HG02973 (cell line): ENCODE measurements around the gene ZFAND3.
"Not testable (repeated sequence)": the region's sequence is repeated elsewhere in the genome, so short reads cannot be mapped to it uniquely, and the experiment has no call there.

Experiments used
- ATAC-seq: cut with Tn5 transposase; IDR thresholded peaks from one replicate; pipeline ENCODE4 v1.9.1; 2021; ENCODE audit warnings: moderate library complexity; ENCODE audit not compliant: unreplicated experiment

Gene ZFAND3

DNA sequence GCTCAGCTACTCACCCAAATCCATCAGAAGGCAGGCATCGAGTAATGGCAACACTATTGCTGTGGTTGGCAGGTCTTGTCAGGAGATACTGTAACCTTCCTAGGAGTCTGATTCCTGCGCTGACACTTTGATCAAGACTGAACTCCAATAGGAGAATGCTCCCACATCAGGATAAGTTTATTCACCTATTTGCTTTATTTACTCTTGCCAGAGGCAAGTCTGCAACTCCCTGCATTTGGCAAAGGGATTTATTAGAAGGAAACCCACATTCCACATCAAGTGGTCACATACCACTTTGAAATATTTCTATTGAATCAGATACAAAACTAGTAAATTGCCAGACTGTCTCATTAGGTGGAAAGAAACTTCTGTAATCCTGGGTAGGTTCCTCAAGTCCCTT lies 43.5 kb downstream of the ZFAND3 start:
- no peak for ATAC-seq

GRCh38 chr6:37864250-37864649 lies 44.7 kb downstream of the ZFAND3 start:
- no peak for ATAC-seq

DNA sequence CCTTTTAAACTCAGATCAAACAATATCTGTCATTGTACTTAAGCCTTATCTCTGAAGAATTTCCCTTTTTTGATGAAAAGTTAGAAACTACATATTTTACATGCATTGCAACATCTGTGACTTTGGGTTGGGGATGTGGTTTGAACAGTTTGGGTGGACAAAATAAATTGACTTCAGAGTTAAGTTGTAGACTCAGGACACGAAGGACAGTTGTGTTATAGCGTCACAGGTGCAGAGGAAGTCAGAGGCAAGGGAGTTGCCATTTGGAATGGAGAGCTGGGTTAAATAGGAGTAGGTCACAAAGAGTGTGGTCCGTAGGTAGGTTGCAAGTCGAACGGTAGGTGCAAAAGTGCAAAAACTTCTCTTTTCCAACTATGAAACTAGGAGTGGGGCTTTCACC lies 46.0 kb downstream of the ZFAND3 start:
- ATAC-seq: no peak

DNA sequence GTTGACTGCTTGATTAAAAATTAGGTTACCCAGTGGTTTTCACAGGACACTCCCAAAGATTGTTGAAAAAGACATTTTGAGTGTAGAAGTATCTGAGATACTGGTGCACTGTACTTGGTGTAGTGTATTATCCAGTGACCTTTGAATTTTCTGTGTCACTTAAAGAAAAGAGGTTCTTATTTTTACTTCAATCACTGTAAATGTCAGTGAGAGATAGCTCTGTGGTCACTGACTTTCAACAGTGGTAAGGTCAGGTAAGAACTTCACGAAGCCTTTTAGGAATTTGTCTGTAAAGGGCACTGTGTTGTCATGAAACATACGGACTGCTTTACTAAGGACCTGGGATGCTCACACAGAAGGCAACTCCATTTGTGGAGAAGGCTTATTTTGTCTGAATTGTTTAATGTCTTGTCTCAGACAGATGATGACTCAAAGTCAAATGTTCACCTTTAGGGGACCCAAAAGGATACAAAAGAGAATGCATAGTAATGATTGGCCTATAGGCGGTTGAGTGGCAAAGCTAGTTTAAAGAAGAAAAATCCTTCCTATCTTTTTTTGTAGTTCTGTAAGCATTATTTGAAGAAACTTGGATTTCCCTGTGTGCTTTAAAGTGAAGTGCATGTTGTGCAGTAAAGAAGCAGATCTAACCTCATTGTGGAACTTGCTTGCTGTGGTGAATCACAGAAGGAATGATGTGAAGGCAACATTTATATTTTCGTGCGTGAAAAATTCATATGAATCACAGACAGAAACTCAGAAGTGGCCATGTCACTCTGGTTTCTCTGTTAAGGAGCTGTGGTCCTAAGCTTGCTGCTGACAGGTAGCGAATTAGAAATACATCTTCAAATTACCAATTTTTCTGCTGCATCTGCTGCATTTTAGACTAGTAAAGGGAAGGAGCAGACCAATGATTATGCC lies 47.3 kb downstream of the ZFAND3 start:
- ATAC-seq: no peak

- ATAC-seq: no peak
Observed at GRCh38 chr6:37867756-37868446, 48.4 kb downstream of the ZFAND3 start.

DNA sequence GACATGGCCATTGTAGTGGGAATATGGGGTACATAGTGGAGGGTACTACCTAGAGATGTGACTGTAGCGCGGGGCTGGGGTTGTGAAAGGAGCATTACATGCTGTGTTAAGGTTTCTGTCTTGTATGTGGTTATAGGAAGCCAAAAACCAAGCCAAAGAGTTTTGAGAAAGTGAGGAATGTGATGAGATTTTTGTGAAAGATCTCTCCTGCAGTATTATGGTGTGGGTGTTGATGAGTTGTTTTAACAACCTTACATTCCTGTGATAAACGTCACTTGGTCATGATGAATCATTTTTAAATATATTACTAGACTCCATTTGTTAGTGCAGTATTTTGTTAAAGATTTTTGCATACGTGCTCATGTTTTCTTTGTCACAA lies 48.9 kb downstream of the ZFAND3 start:
- ATAC-seq: no peak

DNA sequence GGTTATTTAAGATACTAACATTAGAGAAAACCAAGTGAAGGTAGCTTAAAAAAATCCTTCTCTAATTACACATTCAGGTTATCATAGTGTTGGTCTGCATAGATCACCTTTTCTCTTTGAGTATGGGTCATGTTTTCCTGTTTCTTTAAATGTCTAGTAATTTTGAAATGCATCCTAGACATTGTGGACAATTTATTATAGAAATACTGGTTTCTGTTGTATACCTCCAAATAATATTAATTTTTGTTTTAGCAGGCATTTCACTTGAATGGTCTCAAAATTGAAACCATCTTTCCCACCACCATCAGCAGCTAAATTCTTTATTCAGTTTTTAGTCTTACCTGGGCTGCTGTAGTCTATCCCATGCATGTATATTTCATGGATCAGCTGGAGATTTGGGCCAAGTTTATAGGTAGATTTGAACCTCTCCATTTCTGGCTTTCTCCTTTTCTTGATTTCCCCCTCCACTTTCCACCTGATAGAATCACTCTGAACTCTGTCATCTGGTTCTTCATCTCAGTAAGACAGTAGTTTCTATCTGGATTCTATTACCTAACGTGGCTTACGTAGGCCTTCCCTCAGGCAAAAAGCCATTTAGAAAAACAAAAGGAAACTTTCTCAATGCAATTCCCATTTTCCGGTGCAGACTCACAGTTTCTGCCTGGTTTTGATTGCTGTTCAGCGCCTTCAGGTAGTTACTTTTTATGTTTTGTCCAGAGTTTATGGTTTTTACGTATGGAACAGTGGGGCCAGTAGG lies 52.3 kb downstream of the ZFAND3 start:
- no peak for ATAC-seq

DNA sequence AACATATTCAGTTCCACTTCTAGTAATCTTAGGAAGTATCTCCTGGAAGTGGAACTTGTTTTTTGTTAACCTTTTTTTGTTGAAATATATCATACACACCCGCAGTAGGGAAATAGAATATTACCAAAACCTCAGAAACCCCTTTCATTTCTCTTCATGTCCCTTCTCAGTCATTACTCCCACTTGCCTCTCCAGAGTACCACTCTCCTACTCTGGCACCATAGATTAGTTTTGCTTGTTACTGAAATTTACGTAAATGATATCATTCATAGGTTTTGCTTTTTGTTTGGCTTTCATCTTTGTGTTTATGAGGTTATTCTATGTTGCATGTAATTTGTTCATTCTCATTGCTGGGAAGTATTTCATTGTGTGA lies 52.8 kb downstream of the ZFAND3 start:
- ATAC-seq: no peak

DNA sequence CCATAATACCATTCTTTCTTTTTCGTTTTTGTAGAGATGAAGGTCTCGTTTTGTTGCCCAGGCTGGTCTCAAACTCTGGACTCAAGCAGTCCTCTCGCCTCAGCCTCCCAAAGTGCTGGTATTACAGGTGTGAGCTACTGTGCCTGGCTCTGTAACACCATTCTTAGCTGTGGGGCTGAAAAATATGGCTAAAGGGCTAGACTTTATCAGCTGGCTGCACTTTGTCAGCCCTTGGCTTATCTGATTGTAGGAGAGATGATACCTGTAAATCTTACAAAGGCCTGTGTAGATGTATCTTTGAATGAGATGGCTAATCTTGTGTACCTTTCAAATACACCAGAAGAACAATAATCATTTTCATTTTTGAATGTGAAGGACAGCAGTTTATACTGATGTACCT lies 55.2 kb downstream of the ZFAND3 start:
- no peak for ATAC-seq

- no peak for ATAC-seq
Observed at GRCh38 chr6:37875561-37876309, 56.2 kb downstream of the ZFAND3 start.

- no peak for ATAC-seq
Observed at GRCh38 chr6:37876843-37877242, 57.3 kb downstream of the ZFAND3 start.

- no peak for ATAC-seq
Observed at GRCh38 chr6:37877373-37878149, 58.0 kb downstream of the ZFAND3 start.

GRCh38 chr6:37878150-37878710 lies 58.7 kb downstream of the ZFAND3 start:
- no peak for ATAC-seq

GRCh38 chr6:37880602-37881001 lies 61.1 kb downstream of the ZFAND3 start:
- ATAC-seq: not testable (repeated sequence)

DNA sequence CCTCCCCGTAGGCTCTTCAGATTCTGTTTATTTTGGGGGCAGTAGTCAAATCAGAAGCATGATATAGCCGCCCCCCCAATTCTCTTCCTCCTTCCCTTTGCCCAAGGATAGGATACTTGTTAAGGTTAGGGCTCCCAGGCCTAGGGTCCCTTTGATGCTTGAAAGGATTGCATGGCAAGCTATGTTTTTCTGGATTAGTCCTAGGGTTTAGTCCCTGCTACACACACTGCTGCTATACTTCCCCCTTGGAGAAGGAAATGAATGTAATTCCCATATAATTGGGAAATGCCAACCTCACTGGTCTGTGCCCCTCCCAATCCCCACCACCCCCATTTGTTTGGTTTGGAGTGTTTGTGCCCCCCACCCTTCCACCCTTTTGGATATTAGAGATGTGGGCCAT lies 62.8 kb downstream of the ZFAND3 start:
- no peak for ATAC-seq

DNA sequence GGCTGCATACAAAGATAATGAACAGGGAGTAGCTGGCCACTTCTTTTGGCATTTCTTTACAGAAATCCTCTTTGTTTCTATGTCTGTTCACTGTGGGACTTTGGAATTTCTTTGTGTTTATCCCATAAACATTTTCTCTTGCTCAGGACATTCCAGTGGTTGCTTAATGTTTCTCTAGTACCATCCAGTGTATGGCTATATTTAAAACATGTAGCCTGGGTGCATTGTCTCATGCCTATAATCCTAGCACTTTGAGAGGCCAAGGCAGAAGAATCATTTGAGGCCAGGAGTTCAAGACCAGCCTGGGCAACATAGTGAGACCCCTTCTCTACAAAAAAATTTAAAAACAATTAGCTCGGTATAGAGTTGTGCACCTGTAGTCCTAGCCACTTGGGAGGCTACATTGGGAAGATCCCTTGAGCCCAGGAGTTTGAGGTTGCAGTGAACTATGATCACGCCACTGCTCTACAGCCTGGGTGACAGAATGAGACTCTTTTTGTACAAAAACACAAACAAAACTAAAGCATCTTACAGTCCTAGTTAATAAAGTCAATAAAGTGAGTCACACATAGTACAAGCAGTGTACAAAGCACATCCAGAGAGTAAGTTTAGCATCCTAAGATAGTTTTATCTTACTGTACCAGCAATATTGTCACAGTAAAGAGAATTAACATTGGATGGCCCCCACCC lies 63.3 kb downstream of the ZFAND3 start:
- ATAC-seq: no peak

GRCh38 chr6:37884548-37884947 lies 65.0 kb downstream of the ZFAND3 start:
- ATAC-seq: no peak

DNA sequence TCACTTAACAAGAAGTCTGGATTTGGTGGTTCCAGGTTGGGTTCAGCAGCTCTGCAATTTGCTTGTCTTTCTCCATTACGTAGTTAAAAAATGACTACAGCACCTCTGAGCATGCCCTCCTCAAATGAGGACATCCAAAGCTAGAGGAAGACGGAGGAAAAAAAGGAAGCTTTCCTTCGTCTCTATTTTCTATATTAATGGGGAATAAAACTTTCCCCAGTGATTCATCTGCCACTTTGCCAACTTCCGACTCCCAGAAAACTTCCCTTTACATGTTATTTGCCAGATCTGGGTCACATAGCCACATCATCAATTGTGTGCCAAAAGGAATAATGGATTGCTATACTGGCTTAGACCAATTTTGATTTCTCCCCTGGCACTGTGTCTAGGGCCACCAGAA lies 69.5 kb downstream of the ZFAND3 start:
- no peak for ATAC-seq

DNA sequence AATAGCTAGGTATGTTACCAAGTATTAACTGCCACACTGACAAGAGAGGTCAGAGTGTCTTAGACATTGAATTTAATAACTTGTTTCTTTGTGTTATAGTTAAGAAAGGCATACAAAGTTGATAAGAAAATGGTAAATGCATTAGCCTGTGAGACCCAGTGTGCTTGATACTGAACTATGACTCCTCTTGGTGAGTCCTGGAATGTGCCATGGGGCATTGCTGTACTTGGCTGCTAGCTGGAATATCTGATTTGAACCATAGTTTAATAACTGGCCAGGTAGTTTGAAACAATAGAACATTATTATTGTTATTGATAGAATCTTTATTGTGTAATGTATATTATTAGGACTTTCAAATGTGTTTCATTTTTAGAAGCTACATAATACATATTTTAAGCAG lies 70.0 kb downstream of the ZFAND3 start:
- no peak for ATAC-seq
